SW 1271 (cell line): Measurements from ENCODE around the gene POU4F1.

Experiments
- DNase-seq, 2 experiments: peaks; one replicate each; lab custom pipeline; 2025; lab: John Stamatoyannopoulos, UW

POU4F1 gene

DNA sequence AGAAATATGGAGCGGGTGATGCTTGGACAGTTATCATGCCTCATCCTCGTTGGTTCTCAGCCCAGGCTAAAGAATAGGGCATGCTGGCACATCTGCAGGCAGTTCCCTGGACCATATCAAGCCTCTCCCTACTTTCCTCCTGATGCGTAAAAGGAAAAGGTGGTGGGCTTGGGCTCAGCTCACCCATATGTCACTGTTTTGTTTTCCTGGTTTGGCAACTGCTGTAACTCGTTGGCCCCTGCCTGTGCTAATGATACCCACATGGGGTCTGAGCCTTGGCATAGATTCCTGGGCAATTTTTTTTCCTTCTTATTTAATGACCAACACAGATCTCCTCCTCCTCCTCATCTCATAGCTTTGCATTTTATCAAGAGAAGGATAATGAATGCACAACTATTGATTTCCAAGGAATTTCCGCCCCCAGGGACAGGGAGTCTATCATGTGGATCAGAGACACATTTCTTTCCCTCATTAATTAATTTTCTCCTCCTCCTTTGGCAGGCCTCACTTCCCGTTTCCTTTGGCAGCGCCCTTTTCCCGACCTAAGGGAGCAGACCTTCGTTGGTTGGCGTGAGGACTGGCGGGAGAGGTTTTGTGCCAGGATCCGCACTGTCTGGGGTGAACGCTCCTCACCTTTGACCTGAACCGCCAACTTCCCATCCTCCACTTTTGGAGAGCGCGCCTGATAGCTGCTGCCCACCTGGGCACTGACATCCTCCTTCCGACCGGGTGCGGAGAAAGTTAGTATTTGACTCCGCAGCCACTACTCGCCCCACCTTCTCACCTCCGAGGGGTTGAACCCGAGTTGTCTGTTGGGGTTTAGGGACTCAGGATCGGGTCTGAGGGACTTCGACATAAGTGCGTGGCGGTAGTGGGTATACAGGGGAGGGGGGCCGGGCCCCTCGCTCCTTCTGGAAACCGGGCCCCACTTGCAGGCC is 3.4 kb upstream of the POU4F1 start:
- DNase-seq: no peak

DNA sequence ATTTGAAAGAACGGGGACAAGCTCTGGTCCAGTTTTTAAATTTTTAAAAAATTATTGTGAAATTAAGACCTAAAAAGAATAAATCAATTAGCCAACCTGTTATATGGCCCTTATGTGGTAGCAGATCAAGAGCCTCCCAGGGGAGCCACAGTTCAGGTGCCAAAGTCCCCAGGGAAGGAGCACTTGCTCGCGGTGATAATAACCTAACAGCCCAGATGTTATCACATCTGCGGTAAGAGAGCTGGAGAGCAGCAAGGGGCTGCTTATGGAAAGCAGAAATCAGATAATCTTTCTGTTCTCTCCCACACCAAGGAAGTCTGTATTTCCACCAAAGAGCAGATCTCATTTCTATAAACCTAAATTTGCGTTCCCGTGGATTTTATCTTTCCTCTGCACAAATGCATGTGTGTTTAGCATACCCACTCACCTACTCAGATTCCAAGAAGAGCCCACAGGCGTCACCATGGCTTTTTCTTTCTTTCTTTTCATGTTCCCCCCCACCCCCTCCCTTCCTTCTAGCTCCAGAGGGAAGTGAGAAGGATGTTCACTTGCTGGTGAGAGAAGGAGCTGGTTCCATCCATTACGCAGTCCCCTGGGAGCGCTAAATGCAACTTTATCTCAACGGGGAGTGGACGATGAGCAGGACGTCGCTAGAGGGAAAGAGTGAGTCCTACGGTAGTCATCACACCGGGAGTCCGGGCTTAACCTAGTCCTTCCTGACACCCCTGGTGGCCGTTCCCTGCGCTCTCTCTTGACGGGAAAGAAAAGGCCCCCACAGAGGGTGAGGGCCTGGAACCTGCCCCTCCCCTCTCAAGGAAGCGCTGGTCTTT is 1.6 kb upstream of the POU4F1 start:
- DNase-seq: no peak

DNA sequence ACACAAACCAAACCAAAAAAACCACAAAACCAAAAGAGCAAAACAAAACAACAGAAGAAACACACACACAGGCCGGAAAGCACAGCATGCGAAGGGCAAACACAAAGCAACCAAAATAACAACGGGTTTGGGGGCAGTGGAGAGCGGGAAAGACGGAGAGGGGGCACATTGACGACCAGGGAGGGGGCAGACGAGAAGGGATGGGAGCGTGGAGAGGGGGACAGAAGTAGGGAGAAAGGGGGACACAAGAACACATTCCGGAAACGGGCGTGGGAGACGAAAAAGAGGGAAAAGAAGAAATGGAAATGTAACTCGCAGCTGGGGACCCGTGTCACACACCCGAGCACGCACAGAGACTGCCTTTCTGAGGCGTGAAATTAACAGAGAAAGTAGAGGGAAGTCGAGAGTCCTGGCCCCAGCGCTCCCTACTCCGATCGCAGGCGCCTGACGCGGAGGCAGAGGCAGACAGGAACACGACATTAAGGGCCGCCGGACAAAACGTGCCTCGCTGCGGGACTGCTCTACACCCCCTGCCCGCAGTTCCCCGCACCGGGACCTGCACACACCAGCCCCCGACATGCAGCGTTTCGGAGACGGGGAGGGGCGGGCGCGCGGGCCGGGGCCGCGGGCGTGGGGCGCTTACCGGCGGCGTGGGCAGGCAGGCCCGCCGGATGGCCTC is 652 bp downstream of the POU4F1 start:
- DNase-seq: no peak

DNA sequence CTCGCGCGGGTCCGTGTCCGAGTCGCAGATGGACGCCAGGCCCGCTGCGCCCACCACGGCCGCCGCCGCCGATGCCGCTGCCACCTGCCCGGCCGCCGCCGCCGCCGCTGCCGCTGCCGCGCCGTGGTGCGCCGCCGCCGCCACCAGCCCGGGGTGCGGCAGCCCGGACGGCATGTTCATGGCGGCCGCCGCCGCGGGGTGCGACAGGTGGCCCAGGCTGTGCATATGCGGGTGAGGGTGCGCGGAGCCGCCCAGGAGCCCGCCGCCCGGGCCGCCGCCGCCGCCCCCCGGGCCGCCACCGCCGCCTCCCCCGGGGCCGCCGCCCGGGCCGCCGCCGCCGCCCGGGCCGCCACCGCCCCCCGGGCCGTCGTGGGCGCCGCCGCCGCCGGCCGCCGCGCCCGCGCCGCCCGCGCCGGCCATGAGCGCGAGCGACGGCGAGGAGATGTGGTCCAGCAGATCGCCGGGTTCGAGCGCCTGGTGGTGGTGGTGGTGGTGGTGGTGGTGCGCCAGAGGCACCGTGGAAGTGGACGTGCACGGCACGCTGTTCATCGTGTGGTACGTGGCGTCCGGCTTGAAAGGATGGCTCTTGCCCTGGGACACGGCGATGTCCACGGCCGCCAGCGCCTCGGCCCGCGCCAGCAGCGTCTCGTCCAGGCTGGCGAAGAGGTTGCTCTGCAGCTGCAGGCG is 1.3 kb downstream of the POU4F1 start:
- no peak for DNase-seq

GRCh38 chr13:78601124-78601873 is 2.1 kb downstream of the POU4F1 start:
- DNase-seq: no peak

DNA sequence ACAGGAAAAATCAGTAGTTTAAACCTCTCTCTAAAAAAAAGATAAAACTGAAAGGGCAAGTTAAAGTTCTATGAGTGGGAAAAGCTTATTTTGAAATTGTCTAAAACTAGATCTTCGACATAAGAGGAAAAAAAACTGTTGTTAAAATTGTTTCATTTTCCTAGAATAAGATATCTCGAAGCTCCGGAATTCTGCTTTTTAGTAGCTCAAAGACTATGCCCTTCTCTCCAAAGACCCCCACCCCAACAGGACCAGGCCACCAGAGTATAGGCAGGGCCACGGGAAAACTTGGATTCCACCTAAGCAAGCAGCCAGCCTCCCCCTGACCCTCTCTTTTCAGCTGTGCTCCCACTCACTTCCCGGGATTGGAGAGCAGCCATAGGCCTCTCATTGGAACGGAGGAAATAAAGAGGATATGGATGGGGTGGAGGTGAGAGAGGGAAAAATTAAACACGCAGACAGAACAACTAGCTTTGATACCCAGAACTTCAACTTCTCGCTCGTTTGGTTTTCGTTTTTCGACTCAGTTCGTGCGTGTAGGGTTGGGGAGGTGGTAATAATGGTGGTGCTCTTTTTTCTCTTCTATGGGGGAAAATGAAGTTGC is 3.0 kb downstream of the POU4F1 start:
- no peak for DNase-seq

GRCh38 chr13:78599645-78600279 is 3.6 kb downstream of the POU4F1 start:
- no peak for DNase-seq

- DNase-seq: no peak
These were observed 4.2 kb downstream of the POU4F1 start for GRCh38 chr13:78598966-78599644.

GRCh38 chr13:78598116-78598781 is 5.1 kb downstream of the POU4F1 start:
- no peak for DNase-seq

DNA sequence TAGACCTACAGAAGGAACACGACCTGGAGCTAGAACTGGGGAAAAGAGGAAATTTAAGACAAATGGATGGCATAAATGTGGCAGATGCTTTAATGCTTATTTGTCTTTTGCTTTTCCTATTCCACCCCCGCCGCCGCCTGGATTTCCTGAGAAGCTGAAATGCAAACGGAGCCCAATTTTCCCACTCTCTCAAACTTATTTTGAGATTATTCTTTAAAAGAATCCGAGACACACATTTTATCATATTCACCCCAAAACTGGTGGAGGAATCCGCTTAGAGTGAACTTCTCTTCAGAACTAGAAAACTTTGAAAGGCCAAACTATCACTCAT is 5.8 kb downstream of the POU4F1 start:
- no peak for DNase-seq

DNA sequence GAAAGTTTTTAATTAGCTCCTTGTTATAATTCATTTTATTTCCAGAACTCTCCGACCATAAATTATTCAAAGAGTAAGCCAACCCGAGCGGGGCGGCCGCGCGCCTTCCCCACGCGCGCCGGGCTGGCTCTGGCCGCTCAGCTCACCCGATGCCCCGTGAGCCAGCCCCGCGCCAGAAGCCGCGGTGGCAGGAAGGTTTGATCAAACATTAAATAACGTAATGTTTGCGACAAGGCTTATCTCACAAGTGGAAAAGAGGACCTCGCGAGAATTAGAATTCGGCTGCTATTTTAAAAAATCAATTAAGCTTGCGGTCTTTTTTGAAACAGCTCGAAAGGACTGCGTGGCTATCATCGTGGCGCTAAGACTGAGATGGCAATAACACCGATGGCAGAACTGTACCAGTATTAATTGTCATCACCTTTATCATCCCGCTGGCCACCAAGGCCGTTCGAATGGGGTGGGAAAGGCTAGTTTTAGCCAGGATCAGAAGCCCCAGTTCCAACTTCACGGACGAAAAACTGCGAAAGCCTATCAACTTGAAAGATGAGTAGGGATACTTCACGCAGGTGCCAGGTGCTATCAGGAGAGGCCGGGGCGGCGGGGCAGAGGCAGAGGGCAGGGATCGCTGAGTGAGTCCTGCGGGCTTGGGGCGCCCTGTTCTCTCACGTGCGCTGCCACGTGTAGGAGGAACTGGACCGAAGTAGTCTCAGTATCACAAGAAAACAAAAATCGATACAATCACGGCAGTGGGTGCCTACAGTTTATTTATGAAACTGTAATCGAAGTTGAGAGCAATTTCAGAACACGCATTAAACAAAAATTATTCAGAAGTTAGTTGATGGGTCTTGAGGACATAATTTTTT is 6.4 kb downstream of the POU4F1 start:
- DNase-seq: no peak

DNA sequence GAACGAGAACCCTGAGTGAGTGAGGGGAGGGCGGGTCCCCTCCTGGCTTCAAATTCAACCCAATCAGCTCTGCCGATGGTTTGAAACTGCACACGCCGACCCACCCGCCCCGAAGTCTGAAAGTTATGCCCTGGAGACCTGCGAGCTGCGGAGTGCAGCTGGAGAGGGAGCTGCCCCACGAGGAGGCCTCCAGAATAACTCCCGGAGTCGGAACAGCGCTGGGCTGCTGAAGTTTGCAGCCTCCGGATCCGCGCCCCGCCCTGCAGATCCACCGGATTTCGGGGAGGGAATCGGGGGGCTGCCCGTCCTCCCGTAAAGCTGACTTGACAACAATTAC is 7.0 kb downstream of the POU4F1 start:
- no peak for DNase-seq

GRCh38 chr13:78595495-78596398 is 7.6 kb downstream of the POU4F1 start:
- DNase-seq: no peak

- DNase-seq: no peak
These were observed 8.8 kb downstream of the POU4F1 start for GRCh38 chr13:78594456-78594975.

DNA sequence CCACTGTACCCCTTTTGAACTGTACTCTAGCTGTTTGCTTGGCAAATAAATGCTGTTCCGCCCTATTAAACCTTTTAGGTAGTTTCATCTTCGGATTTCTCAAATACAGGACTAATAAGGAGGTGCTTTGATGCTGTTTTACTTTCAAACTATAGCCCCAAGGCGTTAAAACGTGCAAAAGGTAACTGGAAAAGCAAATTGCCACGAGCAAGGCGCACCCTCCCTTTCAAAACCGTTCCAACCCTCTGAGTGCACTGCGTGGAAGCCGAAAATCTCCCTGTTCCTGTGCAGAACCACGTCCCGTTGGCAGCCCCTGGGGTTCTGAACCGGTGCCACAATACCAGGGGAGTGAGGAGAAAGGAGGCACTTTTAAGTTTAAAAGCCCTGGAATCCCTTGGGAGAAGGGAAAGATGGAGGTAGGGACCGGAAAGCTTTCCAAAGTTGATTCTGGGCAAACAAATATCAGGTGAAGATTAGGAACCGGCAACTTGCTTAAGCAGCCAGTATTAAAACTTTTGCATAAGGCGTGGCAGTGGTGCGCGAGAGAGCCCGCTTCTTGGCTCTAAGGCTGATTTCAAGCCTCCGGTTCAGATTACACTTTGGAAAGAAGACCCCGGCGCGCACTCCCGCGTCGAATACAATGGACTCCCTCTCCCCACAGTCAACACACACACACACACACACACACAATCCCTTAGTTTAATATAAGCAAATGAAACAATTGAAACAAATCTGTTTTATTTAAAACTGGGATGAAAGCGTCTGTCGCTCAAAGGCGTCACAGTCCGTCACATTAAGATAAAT is 9.5 kb downstream of the POU4F1 start:
- DNase-seq: no peak

- no peak for DNase-seq
These were observed 10.2 kb downstream of the POU4F1 start for GRCh38 chr13:78593129-78593528.
